ENCODE measurements around the gene B3GNT5.
"Not testable (repeated sequence)": the region's sequence is repeated elsewhere in the genome, so short reads cannot be mapped to it uniquely, and the experiment has no call there.

Gene B3GNT5

DNA sequence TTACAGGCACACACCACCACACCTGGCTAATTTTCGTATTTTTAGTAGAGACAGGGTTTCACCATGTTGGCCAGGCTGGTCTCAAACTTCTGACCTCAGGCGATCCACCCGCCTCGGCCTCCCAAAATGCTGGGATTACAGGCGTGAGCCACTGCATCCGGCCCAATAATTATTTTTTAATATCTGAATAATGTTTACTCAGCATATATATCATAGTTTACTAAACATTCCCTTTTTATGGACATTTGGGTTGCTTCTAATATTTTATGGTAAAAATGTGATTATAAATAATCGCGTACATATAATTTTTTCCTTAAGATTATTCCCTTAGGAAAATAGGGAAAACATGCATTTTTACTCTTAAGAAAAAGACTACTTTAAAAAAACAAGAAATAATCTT, 22.8 kb upstream of the B3GNT5 start:
- not testable (repeated sequence) for DNase-seq (ENCODE audit: low read depth)

DNA sequence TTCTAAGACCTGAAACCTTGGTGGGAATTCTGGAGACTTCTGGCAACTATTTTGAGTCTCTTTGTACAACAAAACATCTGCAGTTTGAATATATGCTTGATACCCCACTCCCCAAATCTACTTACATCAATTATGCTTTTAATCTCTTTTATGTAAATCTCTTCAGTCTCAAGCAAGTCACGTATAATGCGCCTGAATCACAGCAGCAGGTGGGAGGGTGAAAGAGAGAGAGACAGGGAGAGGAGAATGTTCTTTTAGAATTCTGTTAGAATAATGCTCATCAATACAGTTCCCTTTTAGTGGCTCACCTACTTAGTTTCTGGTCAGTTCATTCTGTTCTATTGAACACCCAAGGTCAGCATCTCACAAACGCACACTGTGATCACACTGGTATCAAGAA, 22.2 kb upstream of the B3GNT5 start:
- DNase-seq (ENCODE audit: low read depth): no peak

GRCh38 chr3:183233966-183234365, 19.1 kb upstream of the B3GNT5 start:
- DNase-seq (ENCODE audit: low read depth): no peak

- no peak for DNase-seq (ENCODE audit: low read depth)
These were observed 14.0 kb upstream of the B3GNT5 start for GRCh38 chr3:183239046-183239445.

GRCh38 chr3:183242431-183242830, 10.6 kb upstream of the B3GNT5 start:
- no peak for DNase-seq (ENCODE audit: low read depth)

GRCh38 chr3:183244219-183244618, 8.8 kb upstream of the B3GNT5 start:
- no peak for DNase-seq (ENCODE audit: low read depth)

DNA sequence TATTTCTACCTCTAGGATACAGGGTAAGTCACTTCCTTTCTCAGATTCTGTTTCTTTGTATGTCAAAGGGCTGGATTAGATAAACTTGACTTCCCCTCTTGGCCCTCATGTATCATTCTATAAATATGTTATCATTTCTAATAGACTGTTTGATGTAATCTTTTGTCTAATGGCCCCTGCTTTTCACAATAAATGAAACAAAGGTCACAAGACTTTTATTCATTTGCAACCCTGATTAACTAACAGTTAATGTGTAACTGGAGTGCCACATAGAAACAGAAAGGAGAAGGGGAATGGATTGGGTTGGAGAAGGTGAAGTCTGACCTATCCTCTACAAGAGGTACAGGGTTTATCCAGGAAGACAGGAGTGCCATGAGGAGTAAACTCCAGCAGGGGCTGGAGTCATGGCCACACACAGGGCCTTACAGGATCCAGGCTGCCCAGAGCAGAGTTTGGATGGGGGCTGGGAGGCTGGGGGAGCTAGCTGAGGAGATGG, 8.0 kb upstream of the B3GNT5 start:
- no peak for DNase-seq (ENCODE audit: low read depth)

- DNase-seq (ENCODE audit: low read depth): no peak
These were observed 6.0 kb upstream of the B3GNT5 start for GRCh38 chr3:183247011-183247589.

- no peak for DNase-seq (ENCODE audit: low read depth)
These were observed 3.9 kb upstream of the B3GNT5 start for GRCh38 chr3:183249006-183249718.

- DNase-seq (ENCODE audit: low read depth): no peak
These were observed 803 bp upstream of the B3GNT5 start for GRCh38 chr3:183252118-183252782.

- no peak for DNase-seq (ENCODE audit: low read depth)
These were observed 754 bp downstream of the B3GNT5 start for GRCh38 chr3:183253528-183254486.

- DNase-seq (ENCODE audit: low read depth): no peak
These were observed 1.7 kb downstream of the B3GNT5 start for GRCh38 chr3:183254487-183255347.

DNA sequence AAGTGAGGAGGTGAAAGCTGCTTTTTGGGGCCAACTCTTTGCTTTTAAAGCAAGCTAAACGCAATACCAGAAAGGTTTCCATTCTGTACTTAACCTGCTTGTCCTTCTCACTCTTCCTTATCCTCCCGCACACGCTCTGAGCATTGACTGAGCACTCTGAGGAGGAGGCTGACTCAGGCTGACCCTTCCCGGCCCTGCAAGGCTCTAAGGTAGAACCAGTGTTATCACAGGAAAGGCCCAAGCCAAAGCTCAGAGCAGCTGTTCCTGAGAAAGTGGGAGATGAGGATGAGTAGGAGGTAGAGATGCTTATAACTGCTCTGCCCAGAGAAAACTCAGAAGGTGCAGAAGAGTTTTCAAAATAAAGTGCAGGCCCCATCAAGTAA, 2.3 kb downstream of the B3GNT5 start:
- no peak for DNase-seq (ENCODE audit: low read depth)

GRCh38 chr3:183259087-183259486, 6.0 kb downstream of the B3GNT5 start:
- DNase-seq (ENCODE audit: low read depth): no peak

DNA sequence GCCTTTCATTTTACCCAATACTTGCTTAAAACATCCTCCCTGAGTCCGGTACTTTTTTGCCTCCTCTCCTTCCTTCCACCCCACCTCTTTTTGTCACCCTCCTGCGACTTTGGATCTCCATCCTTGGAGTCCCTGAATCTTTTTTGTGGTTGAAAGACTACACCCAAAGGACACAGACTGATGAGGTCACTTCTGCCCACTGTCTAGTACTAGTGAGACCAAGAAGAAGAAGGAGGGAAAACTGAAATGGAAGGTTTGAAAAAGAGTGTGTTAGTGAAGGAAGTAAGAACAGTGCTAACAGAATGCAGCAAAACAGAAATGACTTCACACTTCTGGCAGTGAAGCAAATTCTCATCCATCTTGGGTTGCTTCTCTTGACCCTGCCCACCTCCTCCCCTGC, 6.6 kb downstream of the B3GNT5 start:
- no peak for DNase-seq (ENCODE audit: low read depth)

DNA sequence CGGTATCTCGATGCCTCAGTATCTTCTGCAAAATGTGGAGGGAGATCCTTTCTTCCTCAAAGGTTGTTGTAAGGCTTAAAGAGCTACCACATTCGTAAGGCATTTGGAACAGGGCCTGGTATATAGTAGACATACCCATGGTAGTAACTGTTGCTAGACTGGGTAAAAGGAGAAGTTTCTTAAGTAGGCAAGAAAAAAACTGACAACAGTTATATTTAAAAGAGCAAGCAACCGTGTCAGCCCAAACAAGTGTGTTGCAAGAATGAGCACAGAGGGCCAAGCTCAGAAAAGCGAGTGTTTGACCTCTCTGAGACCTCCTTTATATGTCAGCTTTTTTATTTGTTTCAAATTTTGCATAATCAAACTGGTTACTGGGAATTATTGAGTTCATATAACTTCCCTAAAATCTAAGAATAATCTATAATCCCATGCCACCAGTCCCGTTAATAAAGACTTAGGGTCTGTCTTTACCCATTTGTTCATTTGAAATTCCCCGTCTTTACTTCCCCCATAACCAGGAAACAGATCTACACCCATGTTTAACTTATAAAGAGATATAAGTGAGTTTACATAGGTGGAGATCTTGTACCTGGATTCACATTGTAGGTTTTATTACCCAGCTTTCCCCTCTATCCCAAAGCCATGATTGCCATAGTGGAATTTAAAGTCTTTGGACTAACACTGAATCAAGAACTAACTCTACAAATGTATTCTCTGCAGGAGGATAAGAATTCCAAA, 7.3 kb downstream of the B3GNT5 start:
- DNase-seq (ENCODE audit: low read depth): no peak

- DNase-seq (ENCODE audit: low read depth): no peak
These were observed 8.2 kb downstream of the B3GNT5 start for GRCh38 chr3:183261151-183261724.

GRCh38 chr3:183262875-183263378, 9.9 kb downstream of the B3GNT5 start:
- no peak for DNase-seq (ENCODE audit: low read depth)

- no peak for DNase-seq (ENCODE audit: low read depth)
These were observed 11.2 kb downstream of the B3GNT5 start for GRCh38 chr3:183264268-183264667.

DNA sequence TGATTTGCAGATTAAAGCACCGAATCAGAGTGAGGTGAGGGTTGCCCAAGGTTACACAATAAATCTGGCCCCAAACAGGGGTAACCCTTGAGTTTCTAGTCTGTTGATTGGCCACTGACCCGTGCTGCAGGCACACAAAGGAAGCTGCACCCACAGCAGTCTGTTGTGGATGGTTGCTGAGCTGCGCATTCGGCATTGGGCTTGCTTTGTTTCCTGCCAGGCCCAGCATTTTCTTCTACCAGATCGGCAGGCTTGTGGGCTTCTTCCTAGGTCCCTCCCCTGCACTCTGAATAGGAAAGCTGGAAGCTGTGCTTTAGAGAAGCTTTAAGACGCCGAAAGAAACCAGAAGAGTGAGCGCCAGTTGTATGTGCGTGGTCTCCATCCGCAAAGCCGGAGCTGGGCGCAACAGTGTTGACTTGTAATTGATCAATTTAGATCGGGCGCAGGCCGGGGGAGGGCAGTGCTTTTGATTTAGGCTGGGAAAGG, 12.1 kb downstream of the B3GNT5 start:
- DNase-seq (ENCODE audit: low read depth): no peak

Measured in CMK (cell line).